Measurements from ENCODE around the gene SMIM5. TPM values are rescaled to one million over a fixed set of nuclear protein-coding genes. Genes with fewer than 3 reads are reported as not detected.

Gene SMIM5
- total and polyA plus RNA-seq, 9 of the 15 experiments (the other 6 are each of a cell fraction or from before 2014, with no cell fraction given), result 0.08 TPM; not detected in 8

- no peak for TF ChIP-seq ZNF436 (CRISPR knock-in tag; IDR thresholded peaks at IDR 0.05)
- TF ChIP-seq, protein P1, sequence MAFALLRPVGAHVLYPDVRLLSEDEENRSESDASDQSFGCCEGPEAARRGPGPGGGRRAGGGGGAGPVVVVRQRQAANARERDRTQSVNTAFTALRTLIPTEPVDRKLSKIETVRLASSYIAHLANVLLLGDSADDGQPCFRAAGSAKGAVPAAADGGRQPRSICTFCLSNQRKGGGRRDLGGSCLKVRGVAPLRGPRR (CRISPR knock-in tag; IDR thresholded peaks at IDR 0.05), result no peak
- no peak for TF ChIP-seq SMAD2 (IDR thresholded peaks at IDR 0.05; ENCODE audit: low read depth, low read length)
- no peak for TF ChIP-seq CHD4 (IDR thresholded peaks at IDR 0.05; ENCODE audit: insufficient read depth, insufficient replicate concordance, low read depth, low read length, poor library complexity, severe bottlenecking)
- no peak for TF ChIP-seq ARID1B (IDR thresholded peaks at IDR 0.05)
- no peak for TF ChIP-seq ZNF79 (CRISPR knock-in tag; IDR thresholded peaks at IDR 0.05; ENCODE audit: low read depth)
- no peak for TF ChIP-seq TEAD1 (CRISPR knock-in tag; IDR thresholded peaks at IDR 0.05)
- TF ChIP-seq, protein P2, sequence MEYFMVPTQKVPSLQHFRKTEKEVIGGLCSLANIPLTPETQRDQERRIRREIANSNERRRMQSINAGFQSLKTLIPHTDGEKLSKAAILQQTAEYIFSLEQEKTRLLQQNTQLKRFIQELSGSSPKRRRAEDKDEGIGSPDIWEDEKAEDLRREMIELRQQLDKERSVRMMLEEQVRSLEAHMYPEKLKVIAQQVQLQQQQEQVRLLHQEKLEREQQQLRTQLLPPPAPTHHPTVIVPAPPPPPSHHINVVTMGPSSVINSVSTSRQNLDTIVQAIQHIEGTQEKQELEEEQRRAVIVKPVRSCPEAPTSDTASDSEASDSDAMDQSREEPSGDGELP (CRISPR knock-in tag; IDR thresholded peaks at IDR 0.05; ENCODE audit: borderline replicate concordance), result no peak
- TF ChIP-seq, protein P3, sequence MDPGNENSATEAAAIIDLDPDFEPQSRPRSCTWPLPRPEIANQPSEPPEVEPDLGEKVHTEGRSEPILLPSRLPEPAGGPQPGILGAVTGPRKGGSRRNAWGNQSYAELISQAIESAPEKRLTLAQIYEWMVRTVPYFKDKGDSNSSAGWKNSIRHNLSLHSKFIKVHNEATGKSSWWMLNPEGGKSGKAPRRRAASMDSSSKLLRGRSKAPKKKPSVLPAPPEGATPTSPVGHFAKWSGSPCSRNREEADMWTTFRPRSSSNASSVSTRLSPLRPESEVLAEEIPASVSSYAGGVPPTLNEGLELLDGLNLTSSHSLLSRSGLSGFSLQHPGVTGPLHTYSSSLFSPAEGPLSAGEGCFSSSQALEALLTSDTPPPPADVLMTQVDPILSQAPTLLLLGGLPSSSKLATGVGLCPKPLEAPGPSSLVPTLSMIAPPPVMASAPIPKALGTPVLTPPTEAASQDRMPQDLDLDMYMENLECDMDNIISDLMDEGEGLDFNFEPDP (CRISPR knock-in tag; IDR thresholded peaks at IDR 0.05), result no peak
- no peak for TF ChIP-seq ZNF184 (CRISPR knock-in tag; IDR thresholded peaks at IDR 0.05)
- TF ChIP-seq E2F5 (CRISPR knock-in tag; IDR thresholded peaks at IDR 0.05), result no peak
- no peak for TF ChIP-seq KLF6 (CRISPR knock-in tag; IDR thresholded peaks at IDR 0.05; ENCODE audit: borderline replicate concordance)
- TF ChIP-seq ZC3H8 (IDR thresholded peaks at IDR 0.05), result no peak
- ChIA-PET CTCF (ENCODE audit: low intra/inter-chr PET ratio) (no interaction called here), POLR2A (no interaction called here)
- Histone ChIP-seq H3K27me3 (ENCODE audit: control insufficient read depth in 2 of 2, insufficient read depth in 2 of 2, low read length in 2 of 2) (peaks cover 4 to 27% of the 10 kb centered on the region in 2 experiments; a peak in 4 of 5 replicates), H3K79me2 (ENCODE audit: control insufficient read depth, insufficient read depth, low read length) (no peaks in the 10 kb centered on the region), H3K4me3 (no peak overlapping the region), H3K27ac (ENCODE audit: extremely low read depth, low read depth, low read length) (no peak overlapping the region), H3K9me3 (replicated peaks; ENCODE audit: control insufficient read depth, insufficient read depth, low read depth, low read length) (no peaks in the 10 kb centered on the region), H3K36me3 (ENCODE audit: control insufficient read depth, insufficient read depth, low read length) (no peaks in the 10 kb centered on the region), H3K4me1 (replicated peaks in 1 of 2; ENCODE audit: control insufficient read depth in 2 of 2, insufficient read depth in 2 of 2, low read length in 2 of 2) (peaks cover 2 to 29% of the 10 kb centered on the region in 2 experiments; a peak in 3 of 5 replicates), H2AFZ (ENCODE audit: low read depth, low read length) (no peak overlapping the region), H3K4me2 (ENCODE audit: insufficient read depth, low read length) (no peak overlapping the region), H3K9ac (ENCODE audit: insufficient read depth in 1 of 2, low read depth in 2 of 2, low read length in 2 of 2) (peak overlapping the region in 1 of 2 experiments; percentile 56; a peak in 1 of 4 replicates), H3K9me1 (ENCODE audit: control insufficient read depth, insufficient read depth, low read length) (no peaks in the 10 kb centered on the region), H4K20me1 (replicated peaks; ENCODE audit: control insufficient read depth, insufficient read depth, low read length) (peaks cover 1% of the 10 kb centered on the region; the same call in 1 of the 2 replicates)
- 22% methylated on average over 13 of the region's 17 CpGs for WGBS (ENCODE audit: insufficient coverage, low coverage, missing lambda C conversion rate)
- no peak for ATAC-seq
- FAIRE-seq, result no peak
- no TSS peak for BruUV-seq (replicated peaks)
- intact Hi-C loops (cut with micrococcal nuclease), result no loop called here
- DNase-seq (ENCODE audit: extremely low read depth in 1 of 4, low spot score in 3 of 4), result no peak
- in situ Hi-C loops (cut with MboI), result no loop called here
These were observed 36.7 kb upstream of the SMIM5 start for GRCh38 chr17:75596320-75597087.
